Body of pancreas (tissue), 4 donors: ENCODE measurements around the gene RING1. TPM values are rescaled to one million over a fixed set of nuclear protein-coding genes. Genes with fewer than 3 reads are reported as not detected.
A peak's percentile ranks its signal among the peaks of the same experiment; 100 is the strongest.

Experiments
- ATAC-seq: fragments of 150-250 bp; one replicate; pipeline ENCODE4 v1.9.1; 2016
- DNase-seq, 4 donors: peaks; one replicate each; pipeline ENCODE4 v3.0.0-alpha.2; 2019
- H3K27ac ChIP-seq, 4 donors: fragments of 200-600 bp; sonication (generic); 1 replicate in 3 of 4; 2 replicates in 1 of 4; pipeline versions ENCODE4 v1.5.1 to v1.6.1; 2016 to 2019; ENCODE audit warnings: mild to moderate bottlenecking in 1 of 4, mixed read lengths in 1 of 4, moderate library complexity in 1 of 4
- H3K27me3 ChIP-seq, 2 donors: fragments of 200-600 bp; sonication (generic); one replicate each; pipeline ENCODE4 v1.6.0; 2016; ENCODE audit warnings: mild to moderate bottlenecking in 1 of 2
- H3K36me3 ChIP-seq, 2 donors: fragments of 200-600 bp; sonication (generic); replicated peaks in 1 of 2; 2 replicates each; pipeline ENCODE4 v1.5.1; 2016; ENCODE audit warnings: low read depth in 2 of 2; ENCODE audit not compliant: insufficient read depth in 1 of 2
- H3K4me1 ChIP-seq: fragments of 200-600 bp; sonication (generic); one replicate; pipeline ENCODE4 v1.6.0; 2016
- H3K4me3 ChIP-seq, 2 donors: fragments of 200-600 bp; sonication (generic); 1 replicate in 1 of 2; 2 replicates in 1 of 2; pipeline ENCODE4 v1.5.1; 2016 to 2019
- H3K9me3 ChIP-seq, 3 donors: fragments of 200-600 bp; sonication (generic); 1 replicate in 2 of 3; 2 replicates in 1 of 3; pipeline ENCODE4 v1.5.1; 2016
- POLR2A ChIP-seq, 3 donors: fragments of 450-650 bp; IDR thresholded peaks; one replicate each; pipeline ENCODE4 v1.6.1; 2016; ENCODE audit warnings: antibody characterized with exemption in 3 of 3, mild to moderate bottlenecking in 2 of 3
- WGBS, 2 donors: methylation state at CpG; one replicate each; pipeline ENCODE4 v1.1.5; 2017; 5-methylcytosine and 5-hydroxymethylcytosine counted together
- intact Hi-C: fragments of 100-400 bp; cut with DNase I; formaldehyde crosslinking; loops from one replicate; pipeline ENCODE4 v1.15.1; 2023
- total RNA-seq, 2 donors: library from RNA; depleted of rRNA; stranded (reverse); fragments of >200 nt; gene quantifications; one replicate each; pipeline ENCODE4 v1.1.0, GENCODE V29; 2016
- TF ChIP-seq, protein P1 (sequence below), 7 experiments: fragments of 450-650 bp in 4 of 7; fragments of 200-600 bp in 3 of 7; sonication (generic) in 3 of 7; IDR thresholded peaks; one replicate each; pipeline ENCODE4 v1.5.1; 2016 to 2019; ENCODE audit warnings: antibody characterized with exemption in 7 of 7

The RING1 gene
- total RNA-seq, 2 donors from 2014 or later = 11.2 to 28.3 TPM

DNA sequence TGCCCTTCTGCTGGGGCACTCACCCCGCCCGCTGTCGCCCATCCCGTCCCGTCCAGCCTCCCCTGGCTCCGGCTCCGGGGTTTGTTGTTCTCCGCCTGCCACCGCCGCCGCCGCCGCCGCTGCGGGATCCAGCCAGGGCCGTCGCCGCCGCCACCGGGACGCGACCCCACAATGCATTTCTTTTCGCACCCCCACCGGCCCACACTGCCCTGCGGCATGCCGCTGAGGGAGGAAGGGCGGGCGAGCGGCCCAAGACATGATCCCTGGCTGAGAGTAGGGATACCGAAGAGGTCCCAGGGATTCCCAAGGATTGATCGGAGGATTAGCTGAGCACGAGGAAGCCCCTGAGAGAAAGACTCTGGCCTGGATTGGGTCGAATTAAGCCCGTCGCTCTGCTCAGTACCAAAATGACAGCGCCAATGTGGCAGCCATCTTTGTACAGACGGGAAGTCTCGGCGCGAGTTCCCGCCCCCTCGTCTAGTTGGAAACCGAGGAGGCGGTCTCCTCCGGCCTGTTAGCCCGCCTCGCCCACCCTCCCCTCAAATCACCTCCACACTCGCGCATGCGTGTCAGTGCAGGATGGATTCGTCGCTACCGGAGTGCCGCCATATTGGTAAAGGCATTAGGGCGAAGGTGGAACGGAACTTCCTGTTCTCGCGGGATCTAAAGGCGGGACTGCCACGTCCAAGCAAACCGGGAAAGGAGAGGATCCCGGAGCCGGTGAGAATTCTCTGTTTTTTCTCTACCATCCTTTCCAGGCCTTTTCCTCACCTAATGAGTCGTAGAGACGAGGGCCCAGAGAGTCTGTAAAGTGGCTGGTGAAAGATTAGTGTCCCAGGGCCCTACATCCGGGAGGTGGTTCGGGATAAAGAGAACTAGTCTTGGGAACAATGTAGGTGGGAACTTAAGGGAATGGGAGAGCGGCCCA, 7.8 kb upstream of the RING1 start, which contains the start of the genes RXRB and SLC39A7:
TSS of gene RXRB (minus strand) at position 447 of the 928 bp plus-strand sequence. CDS start at position 258, 189 bp downstream.
TSS of gene SLC39A7 (plus strand) at position 649 of the 928 bp plus-strand sequence. CDS start 379 bp downstream, outside the sequence.
- intact Hi-C loops = no loop called here
- Histone ChIP-seq H3K36me3 (peaks cover 0 to 15% of the 10 kb centered on the region in 2 donors), H3K27ac (peak within 1 kb of the TSS; percentile 90 to 99 (median 96)), H3K4me3 (peak within 1 kb of the TSS; percentile 59 to 77), H3K27me3 (no peaks in the 10 kb centered on the region), H3K4me1 (peaks cover 67% of the 10 kb centered on the region), H3K9me3 (no peaks in the 10 kb centered on the region)
- WGBS, 2 donors = 0% methylated on average over 43 to 67 of the region's 68 CpGs
- DNase-seq (peak; percentile 99 to 100 (median 100)), ATAC-seq (peak; percentile 82)
- peak; percentile 62 to 92 (median 90) for TF ChIP-seq POLR2A (IDR thresholded peaks at IDR 0.05)
- TF ChIP-seq, protein P1, sequence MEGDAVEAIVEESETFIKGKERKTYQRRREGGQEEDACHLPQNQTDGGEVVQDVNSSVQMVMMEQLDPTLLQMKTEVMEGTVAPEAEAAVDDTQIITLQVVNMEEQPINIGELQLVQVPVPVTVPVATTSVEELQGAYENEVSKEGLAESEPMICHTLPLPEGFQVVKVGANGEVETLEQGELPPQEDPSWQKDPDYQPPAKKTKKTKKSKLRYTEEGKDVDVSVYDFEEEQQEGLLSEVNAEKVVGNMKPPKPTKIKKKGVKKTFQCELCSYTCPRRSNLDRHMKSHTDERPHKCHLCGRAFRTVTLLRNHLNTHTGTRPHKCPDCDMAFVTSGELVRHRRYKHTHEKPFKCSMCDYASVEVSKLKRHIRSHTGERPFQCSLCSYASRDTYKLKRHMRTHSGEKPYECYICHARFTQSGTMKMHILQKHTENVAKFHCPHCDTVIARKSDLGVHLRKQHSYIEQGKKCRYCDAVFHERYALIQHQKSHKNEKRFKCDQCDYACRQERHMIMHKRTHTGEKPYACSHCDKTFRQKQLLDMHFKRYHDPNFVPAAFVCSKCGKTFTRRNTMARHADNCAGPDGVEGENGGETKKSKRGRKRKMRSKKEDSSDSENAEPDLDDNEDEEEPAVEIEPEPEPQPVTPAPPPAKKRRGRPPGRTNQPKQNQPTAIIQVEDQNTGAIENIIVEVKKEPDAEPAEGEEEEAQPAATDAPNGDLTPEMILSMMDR (IDR thresholded peaks at IDR 0.05) = no peak

- TF ChIP-seq, protein P1 (IDR thresholded peaks at IDR 0.05) = no peak
- TF ChIP-seq POLR2A (IDR thresholded peaks at IDR 0.05) = no peak
- peaks cover 74% of the 10 kb centered on the region for H3K4me1 ChIP-seq
- peaks cover 0 to 10% of the 10 kb centered on the region in 2 donors for H3K36me3 ChIP-seq
- H3K27me3 ChIP-seq = no peaks in the 10 kb centered on the region
- intact Hi-C loops = no loop called here
- DNase-seq (peak in 2 of 4 donors; percentile 29 to 34), ATAC-seq (peak; percentile 0)
- H3K27ac ChIP-seq = peak overlapping the region; percentile 90 to 99 (median 96)
- no peaks in the 10 kb centered on the region for H3K9me3 ChIP-seq
- 2 to 7% methylated on average over 14 of the region's 14 CpGs for WGBS, 2 donors
- peak overlapping the region; percentile 59 to 77 for H3K4me3 ChIP-seq
Observed at GRCh38 chr6:33201147-33201545, 7.2 kb upstream of the RING1 start.

DNA sequence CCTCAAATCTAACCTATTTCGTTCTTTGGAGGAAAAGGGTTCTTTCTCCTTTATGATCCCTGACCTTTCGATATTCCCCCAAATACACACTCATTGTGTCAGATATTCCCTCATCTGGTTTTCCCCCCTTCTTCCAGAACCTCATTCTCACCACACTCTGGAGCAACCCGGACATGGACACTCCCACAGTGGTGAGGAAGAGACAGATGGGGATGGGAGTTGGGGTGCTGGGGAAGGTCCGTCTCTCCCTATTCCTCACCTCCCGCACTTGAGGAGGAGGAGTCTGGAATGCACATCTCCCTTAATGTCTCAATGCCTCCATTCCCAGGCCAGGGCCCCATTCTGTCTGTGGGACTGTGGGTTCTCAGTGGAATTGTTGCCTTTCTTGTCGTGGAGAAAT, 6.4 kb upstream of the RING1 start:
- Histone ChIP-seq H3K36me3 (peaks cover 0 to 7% of the 10 kb centered on the region in 2 donors), H3K9me3 (no peaks in the 10 kb centered on the region), H3K27ac (peak overlapping the region in 3 of 4 donors; percentile 94 to 99 (median 99)), H3K27me3 (no peaks in the 10 kb centered on the region), H3K4me3 (peak overlapping the region; percentile 59 to 77), H3K4me1 (peaks cover 81% of the 10 kb centered on the region)
- WGBS, 2 donors = 25 to 32% methylated on average over 6 of the region's 6 CpGs
- intact Hi-C loops = no loop called here
- DNase-seq = no peak
- ATAC-seq = no peak
- TF ChIP-seq POLR2A (IDR thresholded peaks at IDR 0.05) = no peak
- TF ChIP-seq, protein P1 (IDR thresholded peaks at IDR 0.05) = no peak

DNA sequence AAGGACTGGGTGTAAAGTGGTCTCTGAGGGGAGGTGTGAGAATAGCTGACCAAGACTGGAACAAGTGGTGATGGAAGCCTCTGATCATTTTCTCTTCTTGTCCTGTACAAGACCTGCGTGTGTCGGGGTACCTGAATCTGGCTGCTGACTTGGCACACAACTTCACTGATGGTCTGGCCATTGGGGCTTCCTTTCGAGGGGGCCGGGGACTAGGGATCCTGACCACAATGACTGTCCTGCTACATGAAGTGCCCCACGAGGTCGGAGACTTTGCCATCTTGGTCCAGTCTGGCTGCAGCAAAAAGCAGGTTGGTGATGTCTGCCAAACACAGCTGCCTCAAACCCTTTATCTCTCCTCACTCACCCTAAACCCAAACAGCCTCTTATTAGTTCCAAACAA, 5.5 kb upstream of the RING1 start:
- TF ChIP-seq, protein P1 (IDR thresholded peaks at IDR 0.05) = no peak
- TF ChIP-seq POLR2A (IDR thresholded peaks at IDR 0.05) = no peak
- peak overlapping the region in 2 of 4 donors; percentile 27 to 92 for H3K27ac ChIP-seq
- H3K27me3 ChIP-seq = no peaks in the 10 kb centered on the region
- ATAC-seq = no peak
- H3K4me3 ChIP-seq = no peak overlapping the region
- H3K36me3 ChIP-seq = peaks cover 0 to 6% of the 10 kb centered on the region in 2 donors
- WGBS, 2 donors = 54 to 55% methylated on average over 6 of the region's 6 CpGs
- intact Hi-C loops = no loop called here
- no peaks in the 10 kb centered on the region for H3K9me3 ChIP-seq
- no peak for DNase-seq
- H3K4me1 ChIP-seq = peaks cover 81% of the 10 kb centered on the region
